ENCODE data around the gene JAK3.
"Not testable (repeated sequence)": the region's sequence is repeated elsewhere in the genome, so short reads cannot be mapped to it uniquely, and the experiment has no call there.

Gene JAK3

DNA sequence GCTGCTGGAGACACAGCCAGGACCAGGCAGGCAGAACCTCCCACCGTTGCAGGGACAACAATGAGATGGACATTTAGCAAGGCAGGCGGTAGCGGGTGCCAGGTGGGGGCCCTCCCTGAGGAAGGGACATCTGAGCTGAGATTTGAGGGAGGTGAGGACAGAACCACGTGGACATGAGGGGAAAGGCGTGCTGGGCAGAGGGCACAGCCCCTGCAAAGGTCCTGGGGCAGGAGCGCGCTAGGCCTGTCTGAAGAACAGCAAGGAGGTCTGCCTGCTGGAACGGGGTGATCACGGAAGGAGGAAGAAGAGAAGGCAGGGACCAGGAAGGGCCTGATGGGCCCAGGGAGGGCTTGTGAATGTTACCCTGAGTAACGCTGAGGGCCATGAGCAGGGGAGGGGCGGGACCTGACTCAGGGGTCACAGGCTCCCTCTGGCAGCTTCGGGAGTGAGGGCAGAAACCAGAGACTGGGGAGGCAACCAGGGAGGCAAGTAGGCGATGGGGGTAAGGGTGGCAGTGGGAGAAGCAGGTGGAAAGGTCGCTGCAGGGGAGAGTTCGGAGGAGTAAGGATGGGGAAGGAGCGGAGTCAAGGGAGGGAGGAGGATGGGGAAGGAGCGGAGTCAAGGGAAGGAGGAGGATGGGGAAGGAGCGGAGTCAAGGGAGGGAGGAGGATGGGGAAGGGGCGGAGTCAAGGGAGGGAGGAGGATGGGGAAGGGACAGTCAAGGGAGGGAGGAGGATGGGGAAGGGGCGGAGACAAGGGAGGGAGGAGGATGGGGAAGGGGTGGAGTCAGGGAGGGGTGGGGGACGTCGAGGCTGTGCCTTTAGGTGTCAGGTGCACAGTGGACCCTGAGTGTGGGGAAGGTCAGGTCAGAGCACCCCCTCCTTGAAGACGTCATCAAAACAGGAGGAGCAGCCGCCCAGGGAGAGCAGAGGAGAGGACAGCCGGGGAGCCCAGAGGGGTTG is 68.5 kb downstream of the JAK3 start:
- peak; percentile 88 for DNase-seq (ENCODE audit: low read depth, low spot score)

DNA sequence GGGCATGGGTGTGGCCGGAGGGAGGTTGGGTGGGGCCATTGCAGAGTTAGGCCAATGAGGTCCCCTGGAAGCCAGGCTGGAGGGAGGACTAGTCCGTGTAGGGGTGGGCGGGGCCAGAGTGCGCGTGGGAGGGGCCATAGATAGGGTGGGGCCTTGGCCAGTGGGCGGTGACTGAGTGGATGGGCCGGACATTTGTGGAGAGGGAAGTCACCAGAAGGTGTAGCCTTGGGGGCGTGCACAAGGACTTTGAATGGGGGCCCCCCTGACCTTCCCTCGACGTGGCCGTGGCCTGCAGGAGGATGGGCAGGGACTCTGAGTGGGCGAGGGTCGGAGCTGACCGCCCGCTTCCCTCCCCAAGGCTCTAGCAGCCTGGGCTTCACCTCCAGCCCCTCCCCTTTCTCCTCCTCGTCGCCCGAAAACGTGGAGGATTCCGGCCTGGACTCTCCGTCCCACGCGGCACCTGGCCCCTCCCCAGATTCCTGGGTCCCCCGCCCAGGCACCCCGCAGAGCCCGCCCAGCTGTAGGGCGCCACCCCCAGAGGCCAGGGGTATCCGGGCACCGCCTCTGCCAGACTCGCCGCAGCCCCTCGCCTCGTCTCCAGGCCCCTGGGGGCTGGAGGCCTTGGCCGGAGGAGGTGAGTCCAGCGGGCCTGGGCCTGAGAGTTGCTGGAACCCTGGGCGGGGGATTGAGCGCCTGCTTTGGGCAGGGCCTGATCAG is 69.4 kb downstream of the JAK3 start:
- DNase-seq (ENCODE audit: low read depth, low spot score): no peak

DNA sequence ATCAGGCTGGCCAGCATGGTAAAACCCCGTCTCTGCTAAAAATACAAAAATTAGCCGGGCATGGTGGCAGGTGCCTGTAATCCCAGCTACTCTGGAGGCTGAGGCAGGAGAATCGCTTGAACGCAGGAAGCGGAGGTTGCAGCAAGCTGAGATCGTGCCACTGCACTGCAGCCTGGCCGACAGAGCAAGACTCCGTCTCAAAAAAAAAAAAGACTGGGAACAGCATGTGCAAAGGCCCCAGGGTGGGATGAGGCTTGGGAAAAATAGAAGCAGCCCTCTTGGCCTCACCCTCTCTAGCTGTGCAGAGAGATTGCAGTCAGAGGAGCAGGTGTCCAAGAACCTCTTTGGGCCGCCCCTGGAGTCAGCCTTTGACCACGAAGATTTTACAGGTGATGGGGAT is 69.9 kb downstream of the JAK3 start:
- DNase-seq (ENCODE audit: low read depth, low spot score): not testable (repeated sequence)

DNA sequence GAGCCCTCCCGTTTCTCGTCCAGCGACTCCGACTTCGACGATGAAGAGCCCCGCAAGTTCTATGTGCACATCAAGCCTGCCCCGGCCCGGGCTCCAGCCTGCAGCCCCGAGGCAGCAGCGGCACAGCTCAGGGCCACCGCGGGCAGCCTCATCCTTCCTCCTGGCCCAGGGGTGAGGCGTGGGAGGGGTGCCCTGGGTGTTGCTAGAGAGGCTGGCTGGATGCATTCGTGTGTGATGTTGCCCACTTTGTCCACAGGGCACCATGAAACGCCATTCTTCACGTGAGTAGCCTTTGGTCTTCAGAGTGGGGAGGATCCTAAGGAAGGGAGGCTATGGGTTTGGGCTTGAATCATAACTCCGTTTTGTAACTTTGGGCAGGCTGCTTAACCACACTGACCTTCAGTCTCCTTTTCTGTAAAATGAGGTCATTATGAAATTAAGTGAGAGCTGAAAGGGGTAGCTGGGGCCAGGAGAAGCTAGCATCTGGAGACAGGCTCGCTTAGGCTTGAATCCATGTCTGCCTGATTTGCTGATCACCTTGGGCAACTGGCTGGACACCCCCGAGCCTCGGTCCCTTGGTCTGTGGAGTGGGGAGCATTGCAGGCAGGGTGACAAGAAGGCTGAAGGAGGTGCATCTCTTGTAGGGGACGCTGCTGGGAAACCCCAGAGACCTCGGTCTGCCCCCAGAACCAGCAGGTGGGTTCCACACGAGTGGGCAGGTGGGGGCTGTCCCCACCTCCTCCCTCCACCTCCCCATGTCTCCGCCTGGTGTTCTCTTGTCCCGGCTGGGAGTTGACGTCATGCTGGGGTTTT is 71.6 kb downstream of the JAK3 start:
- DNase-seq (ENCODE audit: low read depth, low spot score): no peak

DNA sequence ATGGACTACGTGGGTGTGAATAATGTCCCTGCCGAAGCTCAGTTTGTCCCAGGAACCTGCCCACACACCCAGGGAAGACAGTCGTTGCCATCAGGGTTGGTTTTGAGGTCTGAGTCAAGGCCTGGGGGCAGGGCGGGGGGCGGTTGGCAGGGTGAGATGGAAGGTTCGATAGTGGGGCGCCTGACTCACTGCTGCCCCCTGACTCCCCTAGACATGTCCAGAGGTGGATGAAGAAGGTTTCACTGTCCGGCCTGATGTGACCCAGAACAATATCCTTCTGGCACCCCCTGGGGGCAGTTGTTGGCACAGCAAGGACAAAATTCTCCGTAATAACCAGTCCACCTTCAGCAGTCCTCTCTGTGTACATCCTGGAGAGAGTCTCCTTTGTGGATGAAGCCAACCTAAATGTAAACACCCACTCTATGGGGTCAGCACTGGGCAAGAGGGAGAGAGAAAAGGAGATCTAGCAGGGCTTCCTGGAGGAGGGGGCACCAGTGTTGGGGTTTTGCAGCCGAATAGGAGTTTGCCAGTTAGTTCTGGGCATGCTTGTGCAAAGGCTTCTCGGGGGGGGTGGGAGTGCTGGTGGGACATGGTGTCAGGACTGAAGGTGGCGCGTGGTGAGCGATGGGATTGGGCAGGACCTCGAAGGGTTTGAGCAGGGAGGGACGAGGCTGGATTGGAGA is 72.4 kb downstream of the JAK3 start:
- DNase-seq (ENCODE audit: low read depth, low spot score): no peak

All from iPS DF 19.7 (cell line).